Measurements from ENCODE around the gene POC1B.

POC1B gene

GRCh38 chr12:89421092-89421835 is 104.6 kb downstream of the POC1B start:
- no peak for DNase-seq (ENCODE audit: low spot score)

- DNase-seq (ENCODE audit: low spot score): no peak
Observed at GRCh38 chr12:89418228-89418910, 107.5 kb downstream of the POC1B start.

GRCh38 chr12:89417246-89417977 is 108.4 kb downstream of the POC1B start:
- DNase-seq (ENCODE audit: low spot score): no peak

- no peak for DNase-seq (ENCODE audit: low spot score)
Observed at GRCh38 chr12:89416049-89416792, 109.6 kb downstream of the POC1B start.

GRCh38 chr12:89414851-89415250 is 111.0 kb downstream of the POC1B start:
- no peak for DNase-seq (ENCODE audit: low spot score)

- no peak for DNase-seq (ENCODE audit: low spot score)
Observed at GRCh38 chr12:89414322-89414721, 111.5 kb downstream of the POC1B start.

GRCh38 chr12:89413234-89413633 is 112.6 kb downstream of the POC1B start:
- DNase-seq (ENCODE audit: low spot score): no peak

GRCh38 chr12:89412665-89413064 is 113.2 kb downstream of the POC1B start:
- DNase-seq (ENCODE audit: low spot score): no peak

GRCh38 chr12:89411846-89412245 is 114.0 kb downstream of the POC1B start:
- DNase-seq (ENCODE audit: low spot score): no peak

GRCh38 chr12:89411234-89411633 is 114.6 kb downstream of the POC1B start:
- DNase-seq (ENCODE audit: low spot score): no peak

- peak; percentile 7 for DNase-seq (ENCODE audit: low spot score)
Observed at GRCh38 chr12:89405626-89406345, 120.1 kb downstream of the POC1B start.

GRCh38 chr12:89401433-89402058 is 124.3 kb downstream of the POC1B start:
- DNase-seq (ENCODE audit: low spot score): no peak

GRCh38 chr12:89400415-89400814 is 125.4 kb downstream of the POC1B start:
- DNase-seq (ENCODE audit: low spot score): no peak

GRCh38 chr12:89395712-89396111 is 130.1 kb downstream of the POC1B start:
- DNase-seq (ENCODE audit: low spot score): no peak

GRCh38 chr12:89393551-89394121 is 132.2 kb downstream of the POC1B start:
- no peak for DNase-seq (ENCODE audit: low spot score)

GRCh38 chr12:89392391-89392790 is 133.5 kb downstream of the POC1B start:
- DNase-seq (ENCODE audit: low spot score): no peak

GRCh38 chr12:89391726-89392336 is 134.0 kb downstream of the POC1B start:
- no peak for DNase-seq (ENCODE audit: low spot score)

GRCh38 chr12:89390802-89391673 is 134.8 kb downstream of the POC1B start:
- DNase-seq (ENCODE audit: low spot score): peak; percentile 73
